22Rv1 (cell line): ENCODE data around the gene DNMT3B.

Source experiments
- ZFX ChIP-seq: fragments of 450-650 bp; IDR thresholded peaks from 2 replicates; pipeline ENCODE4 v1.6.1; 2017; ENCODE audit warnings: antibody characterized with exemption, borderline replicate concordance
- TF ChIP-seq, protein P1 (sequence below): fragments of 450-650 bp; IDR thresholded peaks from 2 replicates; pipeline ENCODE4 v1.5.1; 2017; ENCODE audit warnings: mild to moderate bottlenecking

DNA sequence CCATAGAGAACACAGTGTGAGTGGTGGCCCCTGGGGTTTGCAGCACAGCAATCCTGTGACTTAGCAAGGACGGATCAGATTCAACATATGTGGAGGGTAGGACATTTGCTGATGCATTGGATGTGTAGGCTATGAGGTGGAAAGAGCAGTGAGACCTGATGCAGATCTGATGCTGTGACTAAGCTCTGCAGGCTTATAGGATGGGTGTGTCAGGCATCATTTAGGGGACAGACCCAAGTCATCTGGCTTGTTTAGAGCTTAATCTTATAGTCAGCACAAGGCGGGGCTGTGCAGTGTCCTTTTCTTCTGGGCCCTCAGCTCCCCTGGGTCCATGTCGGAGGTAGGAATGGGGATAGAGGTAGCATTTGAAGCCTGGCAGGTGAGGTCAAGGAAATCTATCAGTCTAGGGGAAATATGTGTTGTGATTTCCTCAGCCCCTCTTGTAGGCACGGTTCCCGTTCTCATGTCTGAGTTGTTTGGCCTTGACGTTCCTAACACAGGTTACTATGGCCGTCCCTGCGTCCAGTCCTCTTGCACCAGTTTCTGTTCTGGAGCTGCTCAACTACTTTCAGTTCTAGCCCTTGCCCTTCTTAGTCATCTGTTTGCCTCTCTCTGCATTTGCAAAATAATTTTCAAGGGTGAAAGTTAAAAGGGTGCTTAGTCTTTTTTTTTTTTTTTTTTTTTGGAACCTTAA is 42.0 kb downstream of the DNMT3B start:
- TF ChIP-seq, protein P1, sequence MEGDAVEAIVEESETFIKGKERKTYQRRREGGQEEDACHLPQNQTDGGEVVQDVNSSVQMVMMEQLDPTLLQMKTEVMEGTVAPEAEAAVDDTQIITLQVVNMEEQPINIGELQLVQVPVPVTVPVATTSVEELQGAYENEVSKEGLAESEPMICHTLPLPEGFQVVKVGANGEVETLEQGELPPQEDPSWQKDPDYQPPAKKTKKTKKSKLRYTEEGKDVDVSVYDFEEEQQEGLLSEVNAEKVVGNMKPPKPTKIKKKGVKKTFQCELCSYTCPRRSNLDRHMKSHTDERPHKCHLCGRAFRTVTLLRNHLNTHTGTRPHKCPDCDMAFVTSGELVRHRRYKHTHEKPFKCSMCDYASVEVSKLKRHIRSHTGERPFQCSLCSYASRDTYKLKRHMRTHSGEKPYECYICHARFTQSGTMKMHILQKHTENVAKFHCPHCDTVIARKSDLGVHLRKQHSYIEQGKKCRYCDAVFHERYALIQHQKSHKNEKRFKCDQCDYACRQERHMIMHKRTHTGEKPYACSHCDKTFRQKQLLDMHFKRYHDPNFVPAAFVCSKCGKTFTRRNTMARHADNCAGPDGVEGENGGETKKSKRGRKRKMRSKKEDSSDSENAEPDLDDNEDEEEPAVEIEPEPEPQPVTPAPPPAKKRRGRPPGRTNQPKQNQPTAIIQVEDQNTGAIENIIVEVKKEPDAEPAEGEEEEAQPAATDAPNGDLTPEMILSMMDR, result no peak
- TF ChIP-seq ZFX, result no peak
